Ascending aorta (tissue), 2 donors: Measurements from ENCODE around the gene UBE3B. TPM values are rescaled to one million over a fixed set of nuclear protein-coding genes. Genes with fewer than 3 reads are reported as not detected.

ENCODE experiments used
- DNase-seq, 2 donors: peaks; one replicate each; pipeline ENCODE4 v3.0.0-alpha.2; 2019; ENCODE audit warnings: low spot score in 2 of 2
- H3K27ac ChIP-seq, 2 donors: fragments of 200-600 bp; sonication (generic); one replicate each; pipeline ENCODE4 v1.5.1; 2016 to 2017; ENCODE audit warnings: mild to moderate bottlenecking in 1 of 2
- H3K27me3 ChIP-seq: fragments of 200-600 bp; sonication (generic); one replicate; pipeline ENCODE4 v1.5.1; 2017
- H3K36me3 ChIP-seq, 2 donors: fragments of 200-600 bp; sonication (generic); one replicate each; pipeline ENCODE4 v1.5.1; 2016
- H3K4me1 ChIP-seq, 2 donors: fragments of 200-600 bp; sonication (generic); one replicate each; pipeline ENCODE4 v1.5.1; 2016 to 2017; ENCODE audit warnings: mild to moderate bottlenecking in 1 of 2
- H3K4me3 ChIP-seq, 2 donors: fragments of 200-600 bp; sonication (generic); one replicate each; pipeline ENCODE4 v1.5.1; 2016 to 2017; ENCODE audit warnings: mild to moderate bottlenecking in 1 of 2
- H3K9me3 ChIP-seq, 2 donors: fragments of 200-600 bp; sonication (generic); one replicate each; pipeline ENCODE4 v1.5.1; 2016
- CTCF ChIP-seq, 3 experiments: fragments of 200-600 bp in 2 of 3; fragments of 450-650 bp in 1 of 3; sonication (generic) in 2 of 3; IDR thresholded peaks; one replicate each; pipeline ENCODE4 v1.5.1; 2016 to 2019; ENCODE audit warnings: antibody characterized with exemption in 3 of 3, mild to moderate bottlenecking in 1 of 3, moderate library complexity in 1 of 3
- intact Hi-C: fragments of 100-400 bp; cut with DNase I; formaldehyde crosslinking; loops from one replicate; pipeline ENCODE4 v1.15.1; 2023
- total RNA-seq: library from RNA; depleted of rRNA; stranded (reverse); fragments of >200 nt; gene quantifications from one replicate; pipeline ENCODE4 v1.1.0, GENCODE V29; 2016

Gene UBE3B
- total RNA-seq, 1 donor from 2014 or later, result 19.1 TPM

DNA sequence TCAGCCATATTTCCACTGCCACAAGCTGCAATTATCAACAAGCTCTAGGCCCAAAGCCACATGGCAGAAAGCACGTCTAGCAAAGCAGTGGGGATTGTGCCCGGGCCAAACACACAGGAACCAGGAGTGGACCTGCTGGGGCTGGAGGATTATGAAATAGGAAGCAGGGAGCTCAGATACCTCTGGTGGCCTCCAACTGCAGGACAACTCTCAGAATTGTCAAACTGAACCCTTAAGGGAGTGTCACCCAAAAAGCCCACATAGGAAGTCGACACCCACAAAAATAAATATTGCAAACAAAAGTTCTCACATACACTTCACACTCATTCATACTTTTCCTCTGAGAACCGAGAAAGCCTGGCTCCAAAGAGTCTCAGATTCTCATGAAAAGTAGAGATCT, 26.5 kb upstream of the UBE3B start:
- DNase-seq, result no peak

DNA sequence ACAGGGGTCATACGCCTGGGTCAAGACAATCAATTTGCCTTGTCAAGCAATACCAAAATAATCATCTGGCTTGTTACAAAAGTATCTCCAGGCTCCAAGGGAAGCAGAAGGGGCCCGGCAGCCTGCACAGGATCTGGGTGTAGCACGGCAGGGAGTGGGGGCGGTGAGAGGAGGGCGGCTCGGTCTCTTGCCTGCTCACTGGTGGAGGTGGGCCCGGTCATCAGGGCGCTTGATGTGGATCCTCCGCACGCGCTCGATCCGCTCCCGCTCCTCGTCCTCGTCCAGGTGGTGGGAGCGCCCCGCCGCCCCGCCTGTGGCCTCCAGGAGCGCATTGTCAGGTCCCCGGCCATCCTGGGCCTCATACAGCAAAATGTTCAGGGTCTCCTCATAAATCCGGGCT, 26.0 kb upstream of the UBE3B start:
- no peak for DNase-seq
- TF ChIP-seq CTCF (IDR thresholded peaks at IDR 0.05), result no peak
- Histone ChIP-seq H3K9me3 (no peaks in the 10 kb centered on the region), H3K27ac (peak overlapping the region; percentile 40 to 69), H3K27me3 (no peaks in the 10 kb centered on the region), H3K36me3 (peaks cover 67 to 78% of the 10 kb centered on the region in 2 donors), H3K4me1 (peaks cover 0 to 16% of the 10 kb centered on the region in 2 donors), H3K4me3 (no peak overlapping the region)
- intact Hi-C loops, result no loop called here

More for the DNA sequence above, 26.5 kb upstream of the UBE3B start:
- Histone ChIP-seq H3K36me3 (peaks cover 63 to 74% of the 10 kb centered on the region in 2 donors), H3K4me1 (peaks cover 0 to 16% of the 10 kb centered on the region in 2 donors), H3K4me3 (no peak overlapping the region), H3K27ac (peak overlapping the region; percentile 40 to 69), H3K27me3 (no peaks in the 10 kb centered on the region), H3K9me3 (no peaks in the 10 kb centered on the region)
- TF ChIP-seq CTCF (IDR thresholded peaks at IDR 0.05), result no peak
- intact Hi-C loops, result no loop called here

DNA sequence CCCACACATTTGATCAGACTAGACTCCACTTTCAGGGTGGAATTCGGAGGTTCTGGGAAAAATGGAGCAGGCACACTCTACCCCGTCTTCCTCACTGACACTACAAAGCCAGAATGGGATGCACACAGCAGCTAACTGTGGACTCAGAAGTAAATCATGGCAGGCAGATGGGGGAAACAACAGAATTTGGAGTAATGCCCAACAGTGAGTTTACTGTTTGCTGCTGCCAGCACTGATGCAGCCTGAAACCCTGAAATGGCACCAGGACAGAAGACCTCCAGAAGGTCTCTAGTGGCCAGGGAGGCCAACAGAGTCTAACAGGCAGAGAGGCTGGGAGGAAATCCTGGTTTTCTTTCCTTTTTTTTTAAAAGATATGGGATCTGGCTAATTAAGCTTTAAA, 24.9 kb upstream of the UBE3B start:
- DNase-seq, result no peak
- H3K36me3 ChIP-seq, result peaks cover 69 to 79% of the 10 kb centered on the region in 2 donors
- no peak for TF ChIP-seq CTCF (IDR thresholded peaks at IDR 0.05)

GRCh38 chr12:109455706-109456105, 21.7 kb upstream of the UBE3B start:
- Histone ChIP-seq H3K27ac (peak overlapping the region; percentile 96 to 99), H3K27me3 (no peaks in the 10 kb centered on the region), H3K36me3 (peaks cover 55 to 78% of the 10 kb centered on the region in 2 donors), H3K4me3 (no peak overlapping the region), H3K4me1 (peaks cover 12 to 52% of the 10 kb centered on the region in 2 donors), H3K9me3 (no peaks in the 10 kb centered on the region)
- no peak for TF ChIP-seq CTCF (IDR thresholded peaks at IDR 0.05)
- DNase-seq, result no peak
- intact Hi-C loops, result no loop called here

More for the DNA sequence above, 24.9 kb upstream of the UBE3B start:
- Histone ChIP-seq H3K27ac (peak overlapping the region; percentile 6 to 41), H3K4me1 (peaks cover 0 to 22% of the 10 kb centered on the region in 2 donors), H3K4me3 (no peak overlapping the region), H3K9me3 (no peaks in the 10 kb centered on the region), H3K27me3 (no peaks in the 10 kb centered on the region)
- intact Hi-C loops, result no loop called here

DNA sequence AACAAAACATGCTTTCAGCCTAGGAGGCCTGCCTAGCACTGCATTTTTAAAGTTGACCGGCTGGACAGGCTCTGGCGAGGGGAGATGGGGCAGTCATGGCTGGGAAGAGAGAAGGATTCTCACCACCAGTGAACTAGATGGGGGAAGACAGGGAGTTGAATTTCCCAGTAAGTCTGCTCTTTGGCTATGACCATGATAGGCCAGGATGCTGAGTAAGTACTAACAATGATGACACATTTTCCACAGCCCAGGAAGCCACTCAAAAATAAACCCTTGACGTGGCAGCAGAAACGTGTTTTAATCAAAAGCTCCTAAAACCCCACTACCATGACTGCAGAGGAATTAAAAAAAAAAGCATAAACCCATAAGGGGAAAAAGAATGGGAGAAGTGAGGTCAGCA, 19.3 kb upstream of the UBE3B start:
- Histone ChIP-seq H3K27me3 (no peaks in the 10 kb centered on the region), H3K4me1 (peaks cover 34 to 60% of the 10 kb centered on the region in 2 donors), H3K4me3 (peak overlapping the region in 1 of 2 donors; percentile 29), H3K36me3 (peaks cover 45 to 54% of the 10 kb centered on the region in 2 donors), H3K27ac (peak overlapping the region; percentile 96 to 99), H3K9me3 (no peaks in the 10 kb centered on the region)
- DNase-seq, result no peak
- no peak for TF ChIP-seq CTCF (IDR thresholded peaks at IDR 0.05)
- intact Hi-C loops, result no loop called here

DNA sequence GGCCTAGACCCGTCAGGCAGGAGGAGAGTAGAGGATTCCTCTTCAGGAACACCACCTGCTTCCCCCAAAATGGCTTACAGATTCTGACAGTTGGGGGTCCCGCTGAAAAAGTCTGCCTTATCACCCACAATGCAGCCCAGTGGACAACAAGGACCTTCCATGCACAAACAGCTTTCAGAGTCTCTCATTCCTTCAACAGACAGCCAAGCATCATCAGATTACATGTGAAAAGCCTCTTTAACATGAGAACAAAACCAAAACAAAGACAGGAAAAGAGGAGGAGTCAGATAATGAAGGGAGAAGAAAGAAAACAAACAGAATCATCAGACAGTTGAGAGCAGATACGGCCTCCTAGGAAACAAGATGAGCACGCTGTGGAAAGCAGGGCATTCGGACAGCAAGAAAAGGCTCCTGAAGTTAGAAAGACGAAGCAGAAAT, 18.6 kb upstream of the UBE3B start:
- no peak for DNase-seq
- peak overlapping the region in 1 of 2 donors; percentile 29 for H3K4me3 ChIP-seq
- no peak for TF ChIP-seq CTCF (IDR thresholded peaks at IDR 0.05)
- peaks cover 38 to 47% of the 10 kb centered on the region in 2 donors for H3K36me3 ChIP-seq
- no peaks in the 10 kb centered on the region for H3K27me3 ChIP-seq
- no peaks in the 10 kb centered on the region for H3K9me3 ChIP-seq
- peaks cover 39 to 65% of the 10 kb centered on the region in 2 donors for H3K4me1 ChIP-seq
- intact Hi-C loops, result no loop called here
- peak overlapping the region; percentile 96 to 99 for H3K27ac ChIP-seq
